PC-9 (cell line): ENCODE data around the gene SAMD14. TPM values are rescaled to one million over a fixed set of nuclear protein-coding genes. Genes with fewer than 3 reads are reported as not detected.

Experiments
- BruUV-seq: library from RNA; stranded (reverse); fragments of 400-500 nt; replicated peaks from 2 replicates; lab custom pipeline; 2021; lab: Mats Ljungman, UMichigan
- CTCF ChIA-PET: fragments of 300-600 bp; sonication (Branson Sonifier 250); formaldehyde crosslinking; loops from one replicate; lab custom pipeline; 2022; ENCODE audit warnings: antibody characterized with exemption; lab: Charles Lee
- POLR2A ChIA-PET: fragments of 300-600 bp; sonication (Branson Sonifier 250); formaldehyde crosslinking; loops from one replicate; lab custom pipeline; 2022; ENCODE audit warnings: antibody characterized with exemption; ENCODE audit not compliant: unreplicated experiment; lab: Charles Lee
- DNase-seq, 2 experiments: peaks; one replicate each; pipeline versions ENCODE4 v3.0.0 to v3.0.0-alpha.2; 2015 to 2022; ENCODE audit warnings: mixed read lengths in 1 of 2
- H2AFZ ChIP-seq: fragments of 200-600 bp; sonication (generic); 2 replicates; pipeline ENCODE4 v1.8.1; 2017; ENCODE audit warnings: antibody characterized with exemption
- H3F3A ChIP-seq: fragments of 200-600 bp; sonication (generic); 2 replicates; pipeline ENCODE4 v1.8.1; 2017; ENCODE audit warnings: antibody characterized with exemption, mild to moderate bottlenecking, low read depth; ENCODE audit not compliant: insufficient read depth
- H3K27ac ChIP-seq: fragments of 200-600 bp; sonication (generic); 2 replicates; pipeline ENCODE4 v1.6.1; 2016; ENCODE audit warnings: mixed run types
- H3K27me3 ChIP-seq: fragments of 200-600 bp; sonication (generic); 2 replicates; pipeline ENCODE4 v1.6.1; 2016; ENCODE audit warnings: low read depth, mixed run types; ENCODE audit not compliant: insufficient read depth
- H3K36me3 ChIP-seq: fragments of 200-600 bp; sonication (generic); 2 replicates; pipeline ENCODE4 v1.6.1; 2016; ENCODE audit warnings: low read depth, mixed run types
- H3K4me1 ChIP-seq: fragments of 200-600 bp; sonication (generic); replicated peaks from 2 replicates; pipeline ENCODE4 v1.6.1; 2016; ENCODE audit warnings: mixed run types; ENCODE audit not compliant: insufficient read depth
- H3K4me2 ChIP-seq: fragments of 200-600 bp; sonication (generic); 2 replicates; pipeline ENCODE4 v1.6.1; 2017; ENCODE audit warnings: mixed run types
- H3K4me3 ChIP-seq: fragments of 200-600 bp; sonication (generic); 2 replicates; pipeline ENCODE4 v1.6.1; 2016; ENCODE audit warnings: mixed run types
- H3K79me2 ChIP-seq: fragments of 200-600 bp; sonication (generic); 2 replicates; pipeline ENCODE4 v1.6.1; 2017; ENCODE audit warnings: low read depth, mixed run types
- H3K9me2 ChIP-seq: fragments of 200-600 bp; sonication (generic); 2 replicates; pipeline ENCODE4 v1.8.1; 2017; ENCODE audit warnings: mild to moderate bottlenecking; ENCODE audit not compliant: insufficient read depth
- H3K9me3 ChIP-seq: fragments of 200-600 bp; sonication (generic); 2 replicates; pipeline ENCODE4 v1.8.1; 2016; ENCODE audit warnings: low read depth; ENCODE audit not compliant: insufficient read depth
- H4K20me1 ChIP-seq: fragments of 200-600 bp; sonication (generic); 2 replicates; pipeline ENCODE4 v1.8.1; 2017; ENCODE audit not compliant: insufficient read depth
- EZH2 ChIP-seq: fragments of 200-600 bp; sonication (generic); IDR thresholded peaks from 2 replicates; pipeline ENCODE4 v1.8.0; 2017; ENCODE audit warnings: antibody characterized with exemption, low read depth
- intact Hi-C: fragments of 100-400 bp; cut with micrococcal nuclease; formaldehyde crosslinking; loops from one replicate; pipeline ENCODE4 v1.10.0; 2022; ENCODE audit not compliant: unreplicated experiment
- total RNA-seq: library from RNA; stranded (reverse); gene quantifications from 2 replicates; pipeline ENCODE4 v1.2.3, GENCODE V29; 2021
- TF ChIP-seq, protein P1 (sequence below): fragments of 200-600 bp; sonication (generic); conservative IDR thresholded peaks from 2 replicates; pipeline ENCODE4 v1.6.1; 2017; ENCODE audit warnings: mixed run types, antibody characterized with exemption, mild to moderate bottlenecking, moderate library complexity

SAMD14 gene
- total RNA-seq, 1 experiment from 2014 or later = 0.17 TPM

DNA sequence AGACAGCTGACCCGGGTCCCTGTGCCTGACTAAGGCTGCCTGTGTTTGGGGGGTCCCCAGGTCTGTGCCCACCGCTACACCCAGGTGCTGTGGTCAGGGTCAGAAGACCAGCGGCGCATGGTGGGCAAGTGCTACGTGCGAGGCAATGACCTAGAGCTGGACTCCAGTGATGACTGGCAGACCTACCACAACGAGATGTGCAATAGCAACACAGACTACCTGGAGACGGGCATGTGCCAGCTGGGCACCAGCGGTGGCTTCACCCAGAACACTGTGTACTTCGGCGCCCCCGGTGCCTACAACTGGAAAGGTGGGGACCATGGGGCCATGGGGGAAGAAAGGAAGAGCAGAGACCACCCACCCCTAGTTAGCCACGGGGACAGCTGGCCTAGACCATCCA lies 62.0 kb downstream of the SAMD14 start:
- Histone ChIP-seq H3K4me1 (peaks cover 50% of the 10 kb centered on the region), H3K27me3 (no peaks in the 10 kb centered on the region), H4K20me1 (peaks cover 36% of the 10 kb centered on the region), H3K79me2 (peaks cover 88% of the 10 kb centered on the region), H3F3A (peaks cover 91% of the 10 kb centered on the region), H3K4me2 (no peak overlapping the region), H2AFZ (no peak overlapping the region), H3K4me3 (no peak overlapping the region), H3K36me3 (peaks cover 84% of the 10 kb centered on the region), H3K9me3 (no peaks in the 10 kb centered on the region), H3K27ac (peak overlapping the region; percentile 97; the same call in 1 of the 2 replicates), H3K9me2 (no peaks in the 10 kb centered on the region)
- DNase-seq = no peak
- POLR2A ChIA-PET = no interaction called here
- TF ChIP-seq EZH2 = no peak
- TF ChIP-seq, protein P1, sequence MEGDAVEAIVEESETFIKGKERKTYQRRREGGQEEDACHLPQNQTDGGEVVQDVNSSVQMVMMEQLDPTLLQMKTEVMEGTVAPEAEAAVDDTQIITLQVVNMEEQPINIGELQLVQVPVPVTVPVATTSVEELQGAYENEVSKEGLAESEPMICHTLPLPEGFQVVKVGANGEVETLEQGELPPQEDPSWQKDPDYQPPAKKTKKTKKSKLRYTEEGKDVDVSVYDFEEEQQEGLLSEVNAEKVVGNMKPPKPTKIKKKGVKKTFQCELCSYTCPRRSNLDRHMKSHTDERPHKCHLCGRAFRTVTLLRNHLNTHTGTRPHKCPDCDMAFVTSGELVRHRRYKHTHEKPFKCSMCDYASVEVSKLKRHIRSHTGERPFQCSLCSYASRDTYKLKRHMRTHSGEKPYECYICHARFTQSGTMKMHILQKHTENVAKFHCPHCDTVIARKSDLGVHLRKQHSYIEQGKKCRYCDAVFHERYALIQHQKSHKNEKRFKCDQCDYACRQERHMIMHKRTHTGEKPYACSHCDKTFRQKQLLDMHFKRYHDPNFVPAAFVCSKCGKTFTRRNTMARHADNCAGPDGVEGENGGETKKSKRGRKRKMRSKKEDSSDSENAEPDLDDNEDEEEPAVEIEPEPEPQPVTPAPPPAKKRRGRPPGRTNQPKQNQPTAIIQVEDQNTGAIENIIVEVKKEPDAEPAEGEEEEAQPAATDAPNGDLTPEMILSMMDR = no peak
- CTCF ChIA-PET = no interaction called here
- intact Hi-C loops = no loop called here
- no TSS peak for BruUV-seq

DNA sequence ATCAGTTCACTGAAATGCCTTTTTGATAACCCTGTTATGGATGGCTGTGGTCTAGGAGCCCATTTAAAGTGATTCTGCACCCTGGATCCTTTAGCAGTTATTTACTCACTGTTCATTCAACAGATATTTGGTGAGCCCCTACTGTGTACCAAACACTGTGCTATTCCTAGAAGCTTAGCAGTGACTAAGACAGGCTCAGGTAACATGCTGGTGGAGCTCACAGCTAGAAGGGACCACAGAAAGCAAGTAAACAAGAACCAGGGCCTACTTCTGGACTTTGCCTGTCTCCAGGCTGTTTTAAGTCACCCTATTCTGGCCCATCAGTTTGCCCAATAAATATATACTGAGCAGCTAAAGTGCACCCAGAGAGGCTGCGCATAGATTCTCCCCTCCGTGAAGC lies 63.0 kb downstream of the SAMD14 start:
- peaks cover 26% of the 10 kb centered on the region for H4K20me1 ChIP-seq
- no peak overlapping the region for H3K4me3 ChIP-seq
- BruUV-seq = no TSS peak
- ChIA-PET CTCF (no interaction called here), POLR2A (interaction anchor here (0.5 kb wide), 1 partner anchor 35 kb away, joined by 4 read pairs; no protein-coding TSS in a partner anchor)
- peaks cover 78% of the 10 kb centered on the region for H3K36me3 ChIP-seq
- no peaks in the 10 kb centered on the region for H3K9me3 ChIP-seq
- intact Hi-C loops = no loop called here
- H3K27me3 ChIP-seq = no peaks in the 10 kb centered on the region
- peaks cover 91% of the 10 kb centered on the region for H3F3A ChIP-seq
- peak overlapping the region; percentile 97 for H3K27ac ChIP-seq
- H2AFZ ChIP-seq = no peak overlapping the region
- TF ChIP-seq EZH2 = no peak
- TF ChIP-seq, protein P1 = no peak
- peaks cover 56% of the 10 kb centered on the region for H3K4me1 ChIP-seq
- peak overlapping the region; percentile 77 for H3K4me2 ChIP-seq
- H3K9me2 ChIP-seq = no peaks in the 10 kb centered on the region
- DNase-seq = no peak
- H3K79me2 ChIP-seq = peaks cover 83% of the 10 kb centered on the region

DNA sequence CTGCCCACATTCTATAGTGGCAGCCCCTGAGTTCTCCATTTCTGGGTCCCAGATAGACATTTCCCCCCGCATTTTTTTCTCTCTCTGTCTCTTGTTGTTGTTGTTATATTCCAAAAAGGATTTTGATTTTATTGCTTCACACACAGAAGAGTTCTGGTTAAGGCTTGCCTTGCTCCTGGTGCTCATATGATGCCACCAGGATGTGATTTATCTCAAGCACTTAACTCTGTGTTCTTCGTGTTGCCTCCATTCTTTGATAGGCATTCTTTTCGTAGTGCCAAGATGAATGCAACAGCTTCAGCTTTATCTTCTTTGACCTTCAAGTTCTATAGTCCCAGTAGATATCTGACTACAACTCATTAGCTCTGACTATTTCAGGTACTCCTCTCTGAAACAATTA lies 64.9 kb downstream of the SAMD14 start:
- Histone ChIP-seq H3K36me3 (peaks cover 68% of the 10 kb centered on the region), H3K4me1 (peaks cover 76% of the 10 kb centered on the region)
- intact Hi-C loops = no loop called here

More for the DNA sequence above, 64.9 kb downstream of the SAMD14 start:
- Histone ChIP-seq H3K9me3 (no peaks in the 10 kb centered on the region), H3F3A (peaks cover 91% of the 10 kb centered on the region), H2AFZ (no peak overlapping the region), H4K20me1 (peaks cover 13% of the 10 kb centered on the region), H3K4me3 (peak overlapping the region; percentile 36), H3K27me3 (no peaks in the 10 kb centered on the region), H3K27ac (peak overlapping the region; percentile 97), H3K79me2 (peaks cover 83% of the 10 kb centered on the region), H3K9me2 (no peaks in the 10 kb centered on the region), H3K4me2 (peak overlapping the region; percentile 77)
- no TSS peak for BruUV-seq
- POLR2A ChIA-PET = interaction anchor here (0.5 to 1.5 kb wide), 4 partner anchors 9 to 37 kb away, joined by 3 to 21 read pairs (median 8); partner anchors contain the start of gene ITGA3
- DNase-seq = no peak
- no peak for TF ChIP-seq EZH2
- TF ChIP-seq, protein P1 = no peak
- CTCF ChIA-PET = interaction anchor here (0.9 kb wide), 1 partner anchor 22 kb away, joined by 3 read pairs; no protein-coding TSS in a partner anchor
